H9 (cell line): Measurements from ENCODE around the gene ZNF530. TPM values are rescaled to one million over a fixed set of nuclear protein-coding genes. Genes with fewer than 3 reads are reported as not detected.

Experiments
- DNase-seq: peaks from one replicate; pipeline ENCODE4 v3.0.0-alpha.2; 2017
- H2AFZ ChIP-seq: one replicate; pipeline ENCODE4 v1.6.1; 2013; ENCODE audit warnings: mild to moderate bottlenecking, low read length, control low read depth, moderate library complexity
- H2AK5ac ChIP-seq: 2 replicates; pipeline ENCODE4 v1.6.1; 2013; ENCODE audit warnings: low read length, control low read depth, mixed read lengths; ENCODE audit not compliant: insufficient read length
- H2BK120ac ChIP-seq: one replicate; pipeline ENCODE4 v1.6.1; 2013; ENCODE audit warnings: low read depth, mild to moderate bottlenecking, low read length, control low read depth, inconsistent platforms; ENCODE audit not compliant: poor library complexity, severe bottlenecking
- H2BK12ac ChIP-seq: 2 replicates; pipeline ENCODE4 v1.6.1; 2013; ENCODE audit warnings: low read length, control low read depth, mixed read lengths, low read depth; ENCODE audit not compliant: insufficient read length
- H2BK15ac ChIP-seq: 2 replicates; pipeline ENCODE4 v1.6.1; 2013; ENCODE audit warnings: low read depth, low read length, control low read depth
- H2BK20ac ChIP-seq: one replicate; pipeline ENCODE4 v1.6.1; 2013; ENCODE audit warnings: low read depth, mild to moderate bottlenecking, low read length, control low read depth, inconsistent platforms; ENCODE audit not compliant: poor library complexity, severe bottlenecking
- H2BK5ac ChIP-seq: 2 replicates; pipeline ENCODE4 v1.6.1; 2013; ENCODE audit warnings: low read length, control low read depth, mixed read lengths; ENCODE audit not compliant: insufficient read length
- H3K14ac ChIP-seq: 2 replicates; pipeline ENCODE4 v1.6.1; 2013; ENCODE audit warnings: low read length, control low read depth; ENCODE audit not compliant: insufficient read depth
- H3K18ac ChIP-seq: 2 replicates; pipeline ENCODE4 v1.6.1; 2013; ENCODE audit warnings: low read depth, mild to moderate bottlenecking, mixed read lengths, low read length, control low read depth; ENCODE audit not compliant: insufficient read length
- H3K23ac ChIP-seq: 2 replicates; pipeline ENCODE4 v1.6.1; 2013; ENCODE audit warnings: low read length, control low read depth, mixed read lengths, low read depth; ENCODE audit not compliant: insufficient read length
- H3K23me2 ChIP-seq: 2 replicates; pipeline ENCODE4 v1.6.1; 2013; ENCODE audit warnings: low read depth, mild to moderate bottlenecking, mixed read lengths, low read length, control low read depth; ENCODE audit not compliant: insufficient read length, poor library complexity, severe bottlenecking
- H3K27ac ChIP-seq: 2 replicates; pipeline ENCODE4 v1.5.1; 2013; ENCODE audit warnings: low read length, control low read depth, mixed read lengths, low read depth; ENCODE audit not compliant: insufficient read length
- H3K27me3 ChIP-seq: 2 replicates; pipeline ENCODE4 v1.6.1; 2013; ENCODE audit warnings: low read length, control low read depth, inconsistent platforms; ENCODE audit not compliant: insufficient read depth
- H3K4ac ChIP-seq: 2 replicates; pipeline ENCODE4 v1.6.1; 2013; ENCODE audit warnings: low read depth, mild to moderate bottlenecking, control low read depth, inconsistent platforms, low read length, moderate library complexity
- H3K4me1 ChIP-seq: 2 replicates; pipeline ENCODE4 v1.6.1; 2013; ENCODE audit warnings: low read length, control low read depth, inconsistent platforms; ENCODE audit not compliant: insufficient read depth
- H3K4me2 ChIP-seq: 2 replicates; pipeline ENCODE4 v1.6.1; 2013; ENCODE audit warnings: low read length, control low read depth, mixed read lengths; ENCODE audit not compliant: insufficient read length, insufficient read depth
- H3K56ac ChIP-seq: 2 replicates; pipeline ENCODE4 v1.6.1; 2013; ENCODE audit warnings: low read depth, mild to moderate bottlenecking, mixed read lengths, low read length, control low read depth; ENCODE audit not compliant: insufficient read length
- H3K79me1 ChIP-seq: 2 replicates; pipeline ENCODE4 v1.6.1; 2013; ENCODE audit warnings: low read depth, mild to moderate bottlenecking, moderate library complexity, low read length, control low read depth, inconsistent platforms; ENCODE audit not compliant: insufficient read depth, poor library complexity, severe bottlenecking
- H3K79me2 ChIP-seq: 2 replicates; pipeline ENCODE4 v1.6.1; 2013; ENCODE audit warnings: low read length, control low read depth, inconsistent platforms; ENCODE audit not compliant: insufficient read depth
- H3K9ac ChIP-seq: 2 replicates; pipeline ENCODE4 v1.6.1; 2013; ENCODE audit warnings: low read length, control low read depth, mixed read lengths; ENCODE audit not compliant: insufficient read length; ENCODE audit errors: extremely low read depth
- H3K9me3 ChIP-seq: one replicate; pipeline ENCODE4 v1.6.1; 2013; ENCODE audit warnings: low read depth, low read length, inconsistent platforms; ENCODE audit not compliant: control insufficient read depth
- H3T11ph ChIP-seq: one replicate; pipeline ENCODE4 v1.6.1; 2013; ENCODE audit warnings: mild to moderate bottlenecking, low read length, control low read depth, inconsistent platforms
- H4K20me1 ChIP-seq: one replicate; pipeline ENCODE4 v1.6.1; 2013; ENCODE audit not compliant: control insufficient read depth, insufficient read length, insufficient read depth
- H4K5ac ChIP-seq: 2 replicates; pipeline ENCODE4 v1.6.1; 2013; ENCODE audit warnings: low read depth, mild to moderate bottlenecking, mixed read lengths, low read length, control low read depth; ENCODE audit not compliant: insufficient read length
- H4K8ac ChIP-seq: replicated peaks from 2 replicates; pipeline ENCODE4 v1.6.1; 2013; ENCODE audit warnings: low read length, control low read depth, mixed read lengths, low read depth; ENCODE audit not compliant: insufficient read length
- H4K91ac ChIP-seq: 2 replicates; pipeline ENCODE4 v1.6.1; 2013; ENCODE audit warnings: low read depth, mild to moderate bottlenecking, moderate library complexity, mixed read lengths, low read length, control low read depth; ENCODE audit not compliant: insufficient read length
- H3K27ac Mint-ChIP-seq, 3 experiments: 2 replicates in 2 of 3; 3 replicates in 1 of 3; pipeline ENCODE4 v1.8.0; 2020 to 2021; ENCODE audit warnings: mixed read lengths in 3 of 3, mild to moderate bottlenecking in 1 of 3, moderate library complexity in 1 of 3
- H3K27me3 Mint-ChIP-seq: 2 replicates; pipeline ENCODE4 v1.8.0; 2021; ENCODE audit warnings: low read depth, mild to moderate bottlenecking, moderate library complexity, mixed read lengths
- H3K36me3 Mint-ChIP-seq, 3 experiments: 2 replicates in 2 of 3; 3 replicates in 1 of 3; pipeline ENCODE4 v1.8.0; 2020 to 2021; ENCODE audit warnings: low read depth in 3 of 3, mixed read lengths in 3 of 3; ENCODE audit not compliant: insufficient read depth in 1 of 3
- H3K4me1 Mint-ChIP-seq, 2 experiments: 2 replicates each; pipeline ENCODE4 v1.8.0; 2020; ENCODE audit warnings: mixed read lengths in 2 of 2
- H3K4me3 Mint-ChIP-seq, 2 experiments: 2 replicates in 1 of 2; 3 replicates in 1 of 2; pipeline ENCODE4 v1.8.0; 2020 to 2021; ENCODE audit warnings: mild to moderate bottlenecking in 2 of 2, mixed read lengths in 2 of 2, moderate library complexity in 1 of 2
- H3K9me3 Mint-ChIP-seq, 2 experiments: 2 replicates in 1 of 2; 3 replicates in 1 of 2; pipeline ENCODE4 v1.8.0; 2020; ENCODE audit warnings: mild to moderate bottlenecking in 2 of 2, mixed read lengths in 2 of 2, moderate library complexity in 1 of 2
- CTCF ChIP-seq: fragments of 200-600 bp; sonication (generic); conservative IDR thresholded peaks from 3 replicates; pipeline ENCODE4 v1.8.0; 2021; ENCODE audit warnings: antibody characterized with exemption, mild to moderate bottlenecking
- total RNA-seq: library from RNA; stranded (reverse); gene quantifications from 2 replicates; pipeline ENCODE4 v1.2.1, GENCODE V29; 2021

Gene ZNF530
- total RNA-seq, 1 experiment from 2014 or later: 9.3 TPM

GRCh38 chr19:57576661-57577060, 23.0 kb upstream of the ZNF530 start:
- Histone ChIP-seq H2BK20ac (no peak overlapping the region), H3K79me2 (peaks cover 9% of the 10 kb centered on the region; the same call in 1 of the 2 replicates), H3K18ac (no peak overlapping the region), H3K23me2 (peaks cover 10% of the 10 kb centered on the region), H4K91ac (no peak overlapping the region), H3K23ac (no peak overlapping the region), H2AK5ac (no peak overlapping the region), H2AFZ (no peak overlapping the region), H2BK120ac (no peak overlapping the region), H4K20me1 (no peaks in the 10 kb centered on the region), H3K27ac (no peak overlapping the region), H3K9me3 (peaks cover 58% of the 10 kb centered on the region), H3K9ac (no peak overlapping the region), H3K4me1 (peaks cover 6% of the 10 kb centered on the region), H3K27me3 (no peaks in the 10 kb centered on the region), H4K5ac (no peak overlapping the region), H3K79me1 (no peaks in the 10 kb centered on the region), H3T11ph (no peak overlapping the region), H3K56ac (no peak overlapping the region), H2BK15ac (no peak overlapping the region), H3K4ac (no peak overlapping the region), H2BK12ac (no peak overlapping the region), H2BK5ac (no peak overlapping the region), H3K14ac (no peak overlapping the region), H4K8ac (no peak overlapping the region), H3K4me2 (no peak overlapping the region)
- Mint-ChIP-seq H3K27me3 (peaks cover 10% of the 10 kb centered on the region), H3K4me3 (peak overlapping the region in 1 of 2 experiments; percentile 22; a peak in 1 of 5 replicates), H3K36me3 (peaks cover 65 to 72% (median 65%) of the 10 kb centered on the region in 3 experiments), H3K4me1 (peaks cover 8 to 11% of the 10 kb centered on the region in 2 experiments; a peak in 3 of 4 replicates), H3K9me3 (peaks cover 80 to 81% of the 10 kb centered on the region in 2 experiments), H3K27ac (no peak overlapping the region)
- DNase-seq: no peak
- TF ChIP-seq CTCF: no peak
